HepG2 (cell line): Measurements from ENCODE around the gene CAMTA1. TPM values are rescaled to one million over a fixed set of nuclear protein-coding genes. Genes with fewer than 3 reads are reported as not detected.

Source experiments
- ATAC-seq: fragments of 200-7000 bp; cut with Tn5 transposase; 3 replicates; pipeline ENCODE4 v1.9.1; 2020; ENCODE audit warnings: mild to moderate bottlenecking, moderate library complexity
- BruUV-seq: library from RNA; stranded (reverse); fragments of 400-500 nt; replicated peaks from 2 replicates; lab custom pipeline; 2021; lab: Mats Ljungman, UMichigan
- CTCF ChIA-PET: fragments of 300-600 bp; formaldehyde crosslinking; extraction: SDS; loops from one replicate; lab custom pipeline; 2021; ENCODE audit warnings: low total read pairs, inconsistent platforms, low intra/inter-chr PET ratio; lab: Yijun Ruan, JAX
- POLR2A ChIA-PET: fragments of 350-600 bp; sonication (Branson Sonifier 250); formaldehyde crosslinking; loops from one replicate; lab custom pipeline; 2020; ENCODE audit warnings: antibody characterized with exemption, inconsistent platforms; lab: Yijun Ruan, JAX
- DNase-seq: peaks from one replicate; pipeline ENCODE4 v3.0.0-alpha.2; 2015; ENCODE audit warnings: low spot score
- FAIRE-seq: peaks from 3 replicates; lab custom pipeline; 2011; peaks lifted over from hg19 to GRCh38; lab: Jason Lieb, UNC
- H2AFZ ChIP-seq: one replicate; pipeline ENCODE4 v1.6.1; 2011; ENCODE audit warnings: low read length, inconsistent platforms
- H3K27ac ChIP-seq: fragments of 300-600 bp; 3 replicates; pipeline ENCODE4 v1.8.0; 2011; ENCODE audit warnings: mixed run types, mild to moderate bottlenecking, mixed read lengths, low read length, inconsistent platforms; ENCODE audit not compliant: insufficient read depth; ENCODE audit errors: extremely low read length
- H3K27me3 ChIP-seq, 2 experiments: fragments of 200-600 bp in 1 of 2; 2 replicates in 1 of 2; 3 replicates in 1 of 2; pipeline versions ENCODE4 v1.6.0 to v1.8.0; 2011; ENCODE audit warnings: low read length in 2 of 2, mild to moderate bottlenecking in 2 of 2, moderate library complexity in 2 of 2, inconsistent platforms in 1 of 2; ENCODE audit not compliant: insufficient read depth in 2 of 2, control insufficient read depth in 1 of 2
- H3K36me3 ChIP-seq, 2 experiments: fragments of 200-600 bp in 1 of 2; replicated peaks in 1 of 2; 2 replicates in 1 of 2; 3 replicates in 1 of 2; pipeline versions ENCODE4 v1.5.1 to v1.8.0; 2011; ENCODE audit warnings: low read length in 2 of 2, inconsistent platforms in 1 of 2; ENCODE audit not compliant: insufficient read depth in 2 of 2, control insufficient read depth in 1 of 2
- H3K4me1 ChIP-seq: 2 replicates; pipeline ENCODE4 v1.5.1; 2012; ENCODE audit warnings: low read length, inconsistent platforms; ENCODE audit not compliant: insufficient read depth
- H3K4me2 ChIP-seq: 2 replicates; pipeline ENCODE4 v1.6.0; 2011; ENCODE audit warnings: low read depth, low read length, inconsistent platforms
- H3K4me3 ChIP-seq, 3 experiments: fragments of 200-600 bp in 1 of 3; sonication (generic), shearing (Covaris generic) in 1 of 3; replicated peaks in 1 of 3; 2 replicates each; pipeline ENCODE4 v1.5.1; 2011 to 2016; ENCODE audit warnings: low read length in 3 of 3, inconsistent platforms in 2 of 3, low read depth in 2 of 3, mild to moderate bottlenecking in 2 of 3, control low read depth in 1 of 3, mixed read lengths in 1 of 3; ENCODE audit not compliant: insufficient read depth in 1 of 3
- H3K79me2 ChIP-seq: one replicate; pipeline ENCODE4 v1.6.1; 2011; ENCODE audit warnings: low read length, inconsistent platforms; ENCODE audit not compliant: insufficient read depth
- H3K9ac ChIP-seq: 2 replicates; pipeline ENCODE4 v1.6.0; 2011; ENCODE audit warnings: mild to moderate bottlenecking, low read depth, low read length, inconsistent platforms; ENCODE audit not compliant: insufficient read depth
- H3K9me3 ChIP-seq: 2 replicates; pipeline ENCODE4 v1.5.1; 2012; ENCODE audit warnings: mild to moderate bottlenecking, low read length
- H4K20me1 ChIP-seq: 2 replicates; pipeline ENCODE4 v1.6.0; 2011; ENCODE audit warnings: inconsistent platforms, mild to moderate bottlenecking, low read length, moderate library complexity; ENCODE audit not compliant: insufficient read depth
- BRF2 ChIP-seq: sonication (generic); formaldehyde crosslinking; IDR thresholded peaks from 2 replicates; pipeline ENCODE4 v1.8.1; 2022; ENCODE audit warnings: mild to moderate bottlenecking, missing genetic modification reagents
- CBX1 ChIP-seq: IDR thresholded peaks from one replicate; pipeline ENCODE4 v1.6.1; 2016; ENCODE audit warnings: antibody characterized with exemption, low read depth
- EED ChIP-seq: sonication (generic); formaldehyde crosslinking; IDR thresholded peaks from 2 replicates; pipeline ENCODE4 v1.5.0; 2020; ENCODE audit warnings: mild to moderate bottlenecking, missing genetic modification reagents
- GATAD2A ChIP-seq: IDR thresholded peaks from 2 replicates; pipeline ENCODE4 v1.6.1; 2016
- HDAC6 ChIP-seq: fragments of 200-600 bp; sonication (generic); IDR thresholded peaks from 2 replicates; pipeline ENCODE4 v1.7.0; 2017; ENCODE audit warnings: mild to moderate bottlenecking, antibody characterized with exemption, low read length, low read depth
- POLR2AphosphoS5 ChIP-seq: IDR thresholded peaks from 2 replicates; pipeline ENCODE4 v1.6.1; 2012; ENCODE audit warnings: low read depth, low read length
- SMAD1 ChIP-seq: sonication (generic); formaldehyde crosslinking; IDR thresholded peaks from 2 replicates; pipeline ENCODE4 v1.4.0; 2020; ENCODE audit warnings: missing genetic modification reagents, low read depth, mild to moderate bottlenecking, borderline replicate concordance
- SP140L ChIP-seq: sonication (generic); formaldehyde crosslinking; IDR thresholded peaks from 2 replicates; pipeline ENCODE4 v1.4.0; 2020; ENCODE audit warnings: missing genetic modification reagents, borderline replicate concordance
- XBP1 ChIP-seq: sonication (generic); formaldehyde crosslinking; IDR thresholded peaks from 2 replicates; pipeline ENCODE4 v1.5.0; 2020; ENCODE audit warnings: missing genetic modification reagents
- ZKSCAN8 ChIP-seq: IDR thresholded peaks from 2 replicates; pipeline ENCODE4 v1.6.1; 2016; ENCODE audit warnings: borderline replicate concordance, missing genetic modification reagents, missing compliant biosample characterization
- ZNF121 ChIP-seq: sonication (generic); formaldehyde crosslinking; IDR thresholded peaks from 2 replicates; pipeline ENCODE4 v1.5.0; 2020; ENCODE audit warnings: mild to moderate bottlenecking, missing genetic modification reagents
- ZNF432 ChIP-seq: sonication (generic); formaldehyde crosslinking; IDR thresholded peaks from 2 replicates; pipeline ENCODE4 v1.5.0; 2020; ENCODE audit warnings: missing genetic modification reagents, mild to moderate bottlenecking, borderline replicate concordance
- WGBS: methylation state at CpG from one replicate; pipeline ENCODE4 v1.1.6; 2017; ENCODE audit warnings: low lambda C conversion rate; 5-methylcytosine and 5-hydroxymethylcytosine counted together
- in situ Hi-C: cut with HindIII; loops from 2 replicates; pipeline ENCODE4 v1.10.0; 2017; ENCODE audit warnings: low pct_unique_long_range_greater_than_20kb; ENCODE audit not compliant: extremely low pct_ligation_motif_present
- intact Hi-C: fragments of 100-400 bp; cut with micrococcal nuclease; formaldehyde crosslinking; loops from one replicate; pipeline ENCODE4 v1.10.0; 2022; ENCODE audit not compliant: unreplicated experiment
- polyA plus RNA-seq, 8 experiments: library from polyadenylated mRNA; depleted of rRNA in 3 of 8; stranded (reverse) in 7 of 8; unstranded in 1 of 8; fragments of >200 nt; fragmentation: Illumina TruSeq in 4 of 8; extraction: Trizol in 4 of 8; gene quantifications; 2 replicates each; pipeline versions ENCODE4 v1.2.1 to v1.2.3, GENCODE V29; 2011 to 2016; ENCODE audit warnings: low read depth in 4 of 8, missing spikeins in 1 of 8, mixed read lengths in 1 of 8; ENCODE audit not compliant: insufficient read depth in 1 of 8
- total RNA-seq, 5 experiments: library from RNA; depleted of rRNA; stranded (reverse); fragments of >200 nt; fragmentation: Illumina TruSeq; extraction: Trizol; gene quantifications; 2 replicates each; pipeline ENCODE4 v1.2.3, GENCODE V29; 2016; ENCODE audit warnings: low read depth in 1 of 5
- TF ChIP-seq, protein P1 (sequence below): IDR thresholded peaks from 2 replicates; pipeline ENCODE4 v1.6.1; 2012; ENCODE audit warnings: inconsistent platforms
- TF ChIP-seq, protein P2 (sequence below): sonication (generic); formaldehyde crosslinking; IDR thresholded peaks from 2 replicates; pipeline ENCODE4 v1.5.0; 2020; ENCODE audit warnings: mild to moderate bottlenecking, missing genetic modification reagents
- TF ChIP-seq, protein P3 (sequence below): sonication (generic); formaldehyde crosslinking; IDR thresholded peaks from 2 replicates; pipeline ENCODE4 v1.5.1; 2020; ENCODE audit warnings: missing genetic modification reagents, mild to moderate bottlenecking, borderline replicate concordance

The CAMTA1 gene
- total and polyA plus RNA-seq, 2 of the 13 experiments (the other 11 are each of a cell fraction or from before 2014, with no cell fraction given): 25.0 to 36.4 TPM

DNA sequence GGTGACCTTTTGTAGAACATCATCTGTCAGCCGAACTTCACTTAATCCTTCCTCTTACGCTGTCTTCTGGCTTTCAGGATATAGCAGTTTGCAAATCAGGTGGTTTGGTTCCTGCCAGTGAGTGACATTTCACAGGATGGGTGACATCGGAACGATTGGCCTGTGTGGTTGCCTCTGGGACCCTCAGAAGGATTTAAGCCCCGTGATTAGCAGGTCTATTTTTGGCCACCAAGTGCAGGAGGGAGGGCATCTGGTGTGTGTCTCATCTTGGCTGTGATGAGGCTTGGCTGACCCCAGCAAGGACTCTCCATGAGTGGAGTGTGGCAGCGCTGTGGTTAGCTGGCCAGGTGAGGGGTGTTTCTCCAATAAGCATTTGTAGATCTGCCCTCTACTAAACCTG, 578.2 kb downstream of the CAMTA1 start:
- FAIRE-seq (no peak), DNase-seq (no peak)
- BruUV-seq: no TSS peak
- Histone ChIP-seq H3K36me3 (no peaks in the 10 kb centered on the region), H3K4me1 (no peaks in the 10 kb centered on the region)
- intact Hi-C loops: no loop called here
- TF ChIP-seq, protein P1, sequence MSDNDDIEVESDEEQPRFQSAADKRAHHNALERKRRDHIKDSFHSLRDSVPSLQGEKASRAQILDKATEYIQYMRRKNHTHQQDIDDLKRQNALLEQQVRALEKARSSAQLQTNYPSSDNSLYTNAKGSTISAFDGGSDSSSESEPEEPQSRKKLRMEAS: no peak
- TF ChIP-seq GATAD2A (CRISPR knock-in tag): no peak
- TF ChIP-seq BRF2 (CRISPR knock-in tag): no peak
- no peak for TF ChIP-seq CBX1
- TF ChIP-seq XBP1 (CRISPR knock-in tag): no peak
- TF ChIP-seq EED (CRISPR knock-in tag): no peak
- TF ChIP-seq HDAC6: no peak
- TF ChIP-seq SMAD1 (CRISPR knock-in tag): no peak
- TF ChIP-seq, protein P2, sequence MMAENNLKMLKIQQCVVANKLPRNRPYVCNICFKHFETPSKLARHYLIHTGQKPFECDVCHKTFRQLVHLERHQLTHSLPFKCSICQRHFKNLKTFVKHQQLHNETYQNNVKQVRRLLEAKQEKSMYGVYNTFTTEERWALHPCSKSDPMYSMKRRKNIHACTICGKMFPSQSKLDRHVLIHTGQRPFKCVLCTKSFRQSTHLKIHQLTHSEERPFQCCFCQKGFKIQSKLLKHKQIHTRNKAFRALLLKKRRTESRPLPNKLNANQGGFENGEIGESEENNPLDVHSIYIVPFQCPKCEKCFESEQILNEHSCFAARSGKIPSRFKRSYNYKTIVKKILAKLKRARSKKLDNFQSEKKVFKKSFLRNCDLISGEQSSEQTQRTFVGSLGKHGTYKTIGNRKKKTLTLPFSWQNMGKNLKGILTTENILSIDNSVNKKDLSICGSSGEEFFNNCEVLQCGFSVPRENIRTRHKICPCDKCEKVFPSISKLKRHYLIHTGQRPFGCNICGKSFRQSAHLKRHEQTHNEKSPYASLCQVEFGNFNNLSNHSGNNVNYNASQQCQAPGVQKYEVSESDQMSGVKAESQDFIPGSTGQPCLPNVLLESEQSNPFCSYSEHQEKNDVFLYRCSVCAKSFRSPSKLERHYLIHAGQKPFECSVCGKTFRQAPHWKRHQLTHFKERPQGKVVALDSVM (CRISPR knock-in tag): no peak
- TF ChIP-seq ZNF121 (CRISPR knock-in tag): no peak
- TF ChIP-seq, protein P3, sequence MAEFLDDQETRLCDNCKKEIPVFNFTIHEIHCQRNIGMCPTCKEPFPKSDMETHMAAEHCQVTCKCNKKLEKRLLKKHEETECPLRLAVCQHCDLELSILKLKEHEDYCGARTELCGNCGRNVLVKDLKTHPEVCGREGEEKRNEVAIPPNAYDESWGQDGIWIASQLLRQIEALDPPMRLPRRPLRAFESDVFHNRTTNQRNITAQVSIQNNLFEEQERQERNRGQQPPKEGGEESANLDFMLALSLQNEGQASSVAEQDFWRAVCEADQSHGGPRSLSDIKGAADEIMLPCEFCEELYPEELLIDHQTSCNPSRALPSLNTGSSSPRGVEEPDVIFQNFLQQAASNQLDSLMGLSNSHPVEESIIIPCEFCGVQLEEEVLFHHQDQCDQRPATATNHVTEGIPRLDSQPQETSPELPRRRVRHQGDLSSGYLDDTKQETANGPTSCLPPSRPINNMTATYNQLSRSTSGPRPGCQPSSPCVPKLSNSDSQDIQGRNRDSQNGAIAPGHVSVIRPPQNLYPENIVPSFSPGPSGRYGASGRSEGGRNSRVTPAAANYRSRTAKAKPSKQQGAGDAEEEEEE (CRISPR knock-in tag): no peak
- no peak for TF ChIP-seq ZKSCAN8 (CRISPR knock-in tag)
- no peak for TF ChIP-seq POLR2AphosphoS5
- TF ChIP-seq ZNF432 (CRISPR knock-in tag): no peak
- TF ChIP-seq SP140L (CRISPR knock-in tag): no peak
- TF ChIP-seq, all 625 proteins: peak for 0
- no peak for ATAC-seq
- in situ Hi-C loops: no loop called here
- H3K9ac ChIP-seq: no peak overlapping the region
- peaks cover 0 to 2% of the 10 kb centered on the region in 2 experiments; a peak in 2 of 5 replicates for H3K27me3 ChIP-seq
- no peak overlapping the region for H3K27ac ChIP-seq
- 4% methylated on average over 6 of the region's 6 CpGs for WGBS
- H4K20me1 ChIP-seq: no peaks in the 10 kb centered on the region
- CTCF ChIA-PET: no interaction called here
- no peak overlapping the region for H3K4me2 ChIP-seq
- no peak overlapping the region for H3K4me3 ChIP-seq
- H3K9me3 ChIP-seq: no peaks in the 10 kb centered on the region
- H3K79me2 ChIP-seq: no peaks in the 10 kb centered on the region
- POLR2A ChIA-PET: no interaction called here
- no peak overlapping the region for H2AFZ ChIP-seq
